ENCODE data around the gene PRRX2.
"Not testable (repeated sequence)": the region's sequence is repeated elsewhere in the genome, so short reads cannot be mapped to it uniquely, and the experiment has no call there.

DNA sequence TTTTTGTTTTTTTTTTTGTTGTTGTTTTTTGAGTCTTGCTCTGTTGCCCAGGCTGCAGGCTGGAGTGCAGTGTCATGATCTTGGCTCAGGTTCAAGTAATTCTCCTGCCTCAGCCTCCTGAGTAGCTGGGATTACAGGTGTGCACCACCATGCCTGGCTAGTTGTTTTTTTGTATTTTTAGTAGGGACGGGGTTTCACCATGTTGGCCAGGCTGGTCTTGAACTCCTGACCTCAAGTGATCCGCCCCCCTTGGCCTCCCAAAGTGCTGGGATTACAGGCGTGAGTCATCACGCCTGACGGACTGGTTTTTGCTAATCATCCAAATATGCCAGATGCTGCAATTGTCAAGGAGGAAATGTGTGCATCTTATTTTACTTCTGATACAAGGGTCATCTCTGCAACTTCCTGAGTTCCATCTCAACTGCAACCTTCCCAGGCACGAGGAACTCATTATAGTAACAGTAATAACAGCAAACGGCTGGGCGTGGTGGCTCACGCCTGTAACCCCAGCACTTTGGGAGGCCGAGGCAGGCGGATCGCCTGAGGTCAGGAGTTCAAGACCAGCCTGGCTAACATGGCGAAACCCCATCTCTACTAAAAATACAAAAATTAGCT, 97.0 kb downstream of the PRRX2 start:
- TF ChIP-seq ZFP30 (CRISPR knock-in tag; IDR thresholded peaks at IDR 0.05); TCF4 (CRISPR knock-in tag; IDR thresholded peaks at IDR 0.05; ENCODE audit: borderline replicate concordance); ESRRG (CRISPR knock-in tag; IDR thresholded peaks at IDR 0.05); RARB (CRISPR knock-in tag; IDR thresholded peaks at IDR 0.05); PPARA (CRISPR knock-in tag; IDR thresholded peaks at IDR 0.05; ENCODE audit: borderline replicate concordance); ZC3H10 (CRISPR knock-in tag; IDR thresholded peaks at IDR 0.05); GLIS3 (CRISPR knock-in tag; IDR thresholded peaks at IDR 0.05); CSDC2 (CRISPR knock-in tag; IDR thresholded peaks at IDR 0.05); ZFP3 (CRISPR knock-in tag; IDR thresholded peaks at IDR 0.05); ZNF565 (CRISPR knock-in tag; conservative IDR thresholded peaks at IDR 0.05; ENCODE audit: low read depth); ARNTL (CRISPR knock-in tag; IDR thresholded peaks at IDR 0.05; ENCODE audit: borderline replicate concordance, low read depth); CREB5 (CRISPR knock-in tag; IDR thresholded peaks at IDR 0.05; ENCODE audit: low read depth): not testable (repeated sequence)
- TF ChIP-seq, protein P1, sequence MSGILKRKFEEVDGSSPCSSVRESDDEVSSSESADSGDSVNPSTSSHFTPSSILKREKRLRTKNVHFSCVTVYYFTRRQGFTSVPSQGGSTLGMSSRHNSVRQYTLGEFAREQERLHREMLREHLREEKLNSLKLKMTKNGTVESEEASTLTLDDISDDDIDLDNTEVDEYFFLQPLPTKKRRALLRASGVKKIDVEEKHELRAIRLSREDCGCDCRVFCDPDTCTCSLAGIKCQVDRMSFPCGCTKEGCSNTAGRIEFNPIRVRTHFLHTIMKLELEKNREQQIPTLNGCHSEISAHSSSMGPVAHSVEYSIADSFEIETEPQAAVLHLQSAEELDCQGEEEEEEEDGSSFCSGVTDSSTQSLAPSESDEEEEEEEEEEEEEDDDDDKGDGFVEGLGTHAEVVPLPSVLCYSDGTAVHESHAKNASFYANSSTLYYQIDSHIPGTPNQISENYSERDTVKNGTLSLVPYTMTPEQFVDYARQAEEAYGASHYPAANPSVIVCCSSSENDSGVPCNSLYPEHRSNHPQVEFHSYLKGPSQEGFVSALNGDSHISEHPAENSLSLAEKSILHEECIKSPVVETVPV (CRISPR knock-in tag; IDR thresholded peaks at IDR 0.05): not testable (repeated sequence)
- TF ChIP-seq, protein P2, sequence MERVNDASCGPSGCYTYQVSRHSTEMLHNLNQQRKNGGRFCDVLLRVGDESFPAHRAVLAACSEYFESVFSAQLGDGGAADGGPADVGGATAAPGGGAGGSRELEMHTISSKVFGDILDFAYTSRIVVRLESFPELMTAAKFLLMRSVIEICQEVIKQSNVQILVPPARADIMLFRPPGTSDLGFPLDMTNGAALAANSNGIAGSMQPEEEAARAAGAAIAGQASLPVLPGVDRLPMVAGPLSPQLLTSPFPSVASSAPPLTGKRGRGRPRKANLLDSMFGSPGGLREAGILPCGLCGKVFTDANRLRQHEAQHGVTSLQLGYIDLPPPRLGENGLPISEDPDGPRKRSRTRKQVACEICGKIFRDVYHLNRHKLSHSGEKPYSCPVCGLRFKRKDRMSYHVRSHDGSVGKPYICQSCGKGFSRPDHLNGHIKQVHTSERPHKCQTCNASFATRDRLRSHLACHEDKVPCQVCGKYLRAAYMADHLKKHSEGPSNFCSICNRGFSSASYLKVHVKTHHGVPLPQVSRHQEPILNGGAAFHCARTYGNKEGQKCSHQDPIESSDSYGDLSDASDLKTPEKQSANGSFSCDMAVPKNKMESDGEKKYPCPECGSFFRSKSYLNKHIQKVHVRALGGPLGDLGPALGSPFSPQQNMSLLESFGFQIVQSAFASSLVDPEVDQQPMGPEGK (CRISPR knock-in tag; IDR thresholded peaks at IDR 0.05; ENCODE audit: borderline replicate concordance): not testable (repeated sequence)
